HG03460 (cell line): Measurements from ENCODE around the gene OR5H2.
"Not testable (repeated sequence)": the region's sequence is repeated elsewhere in the genome, so short reads cannot be mapped to it uniquely, and the experiment has no call there.

Experiments used
- ATAC-seq: cut with Tn5 transposase; IDR thresholded peaks from one replicate; pipeline ENCODE4 v1.9.1; 2021; ENCODE audit not compliant: unreplicated experiment

The OR5H2 gene

DNA sequence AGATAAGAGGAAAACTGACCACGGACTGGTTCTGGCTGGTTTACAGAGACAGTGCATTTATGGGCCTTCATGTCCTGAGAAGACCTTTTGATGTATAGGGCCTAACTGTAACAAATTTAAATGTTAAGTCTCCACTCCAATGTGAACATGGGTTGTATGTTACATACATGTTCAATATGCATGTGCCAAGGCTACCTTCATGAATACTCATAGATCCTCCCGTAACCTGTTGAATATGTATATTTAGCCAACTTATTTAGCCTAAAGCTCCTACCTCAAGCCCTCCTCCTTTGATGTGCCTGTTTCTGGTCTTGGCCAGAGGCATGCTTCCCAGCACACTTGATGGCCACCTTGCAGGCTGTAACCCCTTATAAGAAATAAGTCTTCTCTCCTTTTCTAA lies at the start of gene OR5H2:
Gene OR5H2 (plus strand): TSS at position 301 of the 400 bp plus-strand sequence. CDS start 398 bp downstream, outside the sequence.
- ATAC-seq: no peak

DNA sequence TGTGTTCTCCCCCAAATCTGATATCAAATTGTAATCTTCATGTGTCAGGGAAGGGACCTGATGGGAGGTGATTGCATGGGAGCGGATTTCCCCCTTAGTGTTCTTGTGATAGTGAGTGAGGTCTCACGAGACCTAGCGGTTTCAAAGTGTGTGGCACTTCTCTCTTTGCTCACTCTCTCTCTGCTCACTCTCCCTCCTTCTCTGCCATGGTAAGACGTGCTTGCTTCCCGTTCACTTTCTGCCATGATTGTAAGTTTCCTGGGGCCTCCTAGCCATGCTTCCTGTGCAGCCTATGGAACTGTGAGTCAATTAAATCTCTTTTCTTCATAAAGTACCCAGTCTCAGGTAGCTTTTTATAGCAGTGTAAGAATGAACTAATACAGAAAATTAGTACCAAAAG lies 48.8 kb upstream of the OR5H2 start:
- ATAC-seq: peak; percentile 61

DNA sequence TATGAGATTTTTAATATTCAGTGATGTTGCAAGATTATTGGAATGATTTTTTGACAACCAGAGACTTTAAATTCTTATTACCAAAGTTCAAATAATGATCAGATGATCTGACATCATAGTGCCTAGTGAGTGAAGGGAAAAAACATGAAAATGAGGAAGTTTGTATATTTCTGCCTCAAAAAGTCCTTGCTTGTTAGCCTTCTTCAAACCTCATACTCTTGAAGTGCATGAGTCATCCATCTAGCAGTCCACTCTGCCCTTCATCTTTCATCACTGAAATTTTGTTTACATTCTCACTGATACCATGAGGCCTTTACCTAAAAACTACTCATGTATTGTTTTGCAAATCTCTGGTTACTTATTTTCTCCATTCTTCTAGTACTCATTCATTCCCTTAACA lies 42.2 kb upstream of the OR5H2 start:
- ATAC-seq: peak; percentile 64

DNA sequence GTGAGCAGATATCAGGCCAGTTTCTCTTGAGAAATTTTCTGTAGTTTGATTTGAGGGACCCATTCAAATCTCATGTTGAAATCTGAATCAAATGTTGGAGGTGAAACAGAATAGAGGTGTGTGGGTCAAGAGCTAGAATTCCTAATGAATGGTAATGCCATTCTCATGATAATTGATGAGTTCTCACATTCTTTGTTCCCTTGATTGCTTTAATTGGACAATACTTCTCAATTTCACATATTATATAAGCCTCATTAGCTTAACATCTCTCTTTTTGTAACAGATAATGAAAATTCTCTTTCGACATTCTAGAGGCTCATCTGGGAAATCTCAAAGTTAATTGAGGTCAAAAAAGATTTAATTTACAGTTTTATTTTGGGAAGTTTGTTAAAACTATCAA lies 40.1 kb upstream of the OR5H2 start:
- no peak for ATAC-seq

DNA sequence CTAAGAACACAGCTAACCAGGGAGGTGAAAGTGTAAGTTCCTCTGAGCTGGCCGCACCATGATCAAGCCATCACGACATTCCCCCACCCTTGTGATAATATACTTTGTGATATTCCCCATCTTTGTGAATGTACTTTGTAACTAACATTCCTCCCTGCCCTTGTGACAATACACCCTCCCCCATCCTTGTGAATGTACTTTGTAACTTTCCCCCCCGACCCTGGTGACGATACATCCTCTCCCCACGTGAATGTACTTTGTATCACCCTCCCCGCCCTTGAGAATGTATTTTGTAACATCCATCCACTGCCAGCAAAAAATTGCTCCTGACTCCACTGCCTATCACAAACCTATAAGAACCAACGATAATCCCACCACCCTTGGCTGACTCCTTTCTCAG lies 38.5 kb upstream of the OR5H2 start:
- ATAC-seq: no peak

DNA sequence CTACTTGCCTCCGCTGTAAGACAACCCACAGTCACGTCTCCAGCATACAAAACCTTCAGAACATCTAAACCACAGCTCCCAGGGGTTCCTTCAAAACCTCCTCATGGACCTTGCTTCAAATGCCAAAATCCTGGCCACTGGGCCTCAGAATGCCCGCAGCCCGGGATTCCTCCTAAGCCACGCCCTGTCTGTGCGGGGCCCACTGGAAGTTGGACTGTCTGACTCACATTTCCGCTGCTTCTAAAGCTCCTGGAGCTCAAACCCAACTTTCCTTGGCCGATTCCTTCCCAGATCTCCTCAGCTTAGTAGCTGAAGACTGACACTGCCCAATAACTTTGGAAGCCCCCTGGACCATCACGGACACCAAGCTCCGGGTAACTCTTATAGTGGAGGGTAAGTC lies 36.2 kb upstream of the OR5H2 start:
- ATAC-seq: no peak

DNA sequence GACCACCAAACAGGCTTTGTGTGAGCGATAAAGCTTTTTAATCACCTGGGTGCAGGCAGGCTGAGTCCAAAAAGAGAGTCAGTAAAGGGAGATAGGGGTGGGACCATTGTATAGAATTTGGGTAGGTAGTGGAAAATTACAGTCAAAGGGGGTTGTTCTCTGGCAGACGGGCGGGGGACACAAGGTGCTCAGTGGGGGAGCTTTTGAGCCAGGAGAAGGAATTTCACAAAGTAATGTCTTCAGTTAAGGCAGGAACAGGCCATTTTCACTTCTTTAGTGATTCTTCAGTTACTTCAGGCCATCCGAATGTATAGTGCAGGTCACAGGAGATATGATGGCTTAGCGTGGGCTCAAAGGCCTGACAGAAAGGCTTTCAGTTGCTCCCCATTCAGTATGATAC lies 26.3 kb upstream of the OR5H2 start:
- not testable (repeated sequence) for ATAC-seq

DNA sequence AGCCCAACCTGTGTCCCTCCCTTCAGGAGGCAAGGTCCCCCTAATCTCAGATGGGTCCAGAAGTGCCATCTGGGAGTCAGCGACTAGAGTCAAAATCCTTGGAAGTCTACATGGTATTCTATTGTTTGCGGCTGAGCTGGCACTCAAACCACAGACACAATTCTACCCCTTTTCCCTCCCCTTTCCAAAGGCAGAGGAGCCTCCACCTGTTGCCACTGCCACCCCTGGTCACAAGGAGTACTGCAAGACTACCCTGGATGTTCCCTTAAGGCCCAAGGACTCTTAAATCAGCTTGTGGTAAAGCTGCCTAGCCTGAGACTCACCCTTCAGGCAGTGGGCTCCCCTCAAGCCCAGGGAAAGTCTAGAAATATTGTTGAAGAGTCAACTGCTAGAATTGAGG lies 22.6 kb upstream of the OR5H2 start:
- ATAC-seq: no peak

DNA sequence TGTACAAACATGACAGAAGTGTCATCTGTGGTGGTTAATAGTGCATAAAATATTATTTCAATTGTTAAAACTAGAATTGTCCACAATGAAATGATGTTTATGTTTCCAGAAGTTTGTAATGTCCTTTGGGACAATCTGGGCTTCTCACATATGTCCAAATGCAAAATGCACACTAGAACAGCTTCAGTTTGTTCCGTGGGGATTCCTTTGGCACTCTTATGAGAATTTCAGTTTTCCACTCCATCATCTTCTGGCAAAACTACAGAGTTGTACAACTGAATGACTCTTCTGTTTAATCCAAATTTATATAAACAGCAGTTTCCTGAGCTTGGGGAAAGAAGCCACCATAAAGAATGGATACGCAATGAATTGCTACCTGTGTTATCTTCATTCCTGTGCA lies 20.3 kb upstream of the OR5H2 start:
- no peak for ATAC-seq

DNA sequence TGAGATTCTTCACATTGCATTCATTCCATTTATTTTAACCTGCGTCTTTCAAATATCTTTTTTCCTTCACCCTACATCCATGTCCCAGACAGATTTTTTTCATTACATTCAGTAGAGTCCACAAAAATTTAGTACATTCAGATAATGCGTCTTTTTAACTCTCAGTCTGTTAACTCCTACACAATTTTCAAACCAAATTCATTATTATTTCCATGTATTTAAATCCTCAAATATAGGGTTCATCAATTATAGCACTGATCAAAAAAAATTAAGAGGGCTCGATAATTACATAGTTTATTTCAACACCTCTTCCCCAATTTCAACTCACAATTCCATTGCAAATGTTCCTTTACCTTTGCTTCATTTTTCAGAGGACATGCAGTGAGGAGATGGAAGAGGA lies 18.4 kb upstream of the OR5H2 start, which contains the start of gene OR5H6:
Gene OR5H6 (plus strand): TSS at position 301 of the 400 bp plus-strand sequence. CDS start 89 bp downstream, at position 390.
- no peak for ATAC-seq

DNA sequence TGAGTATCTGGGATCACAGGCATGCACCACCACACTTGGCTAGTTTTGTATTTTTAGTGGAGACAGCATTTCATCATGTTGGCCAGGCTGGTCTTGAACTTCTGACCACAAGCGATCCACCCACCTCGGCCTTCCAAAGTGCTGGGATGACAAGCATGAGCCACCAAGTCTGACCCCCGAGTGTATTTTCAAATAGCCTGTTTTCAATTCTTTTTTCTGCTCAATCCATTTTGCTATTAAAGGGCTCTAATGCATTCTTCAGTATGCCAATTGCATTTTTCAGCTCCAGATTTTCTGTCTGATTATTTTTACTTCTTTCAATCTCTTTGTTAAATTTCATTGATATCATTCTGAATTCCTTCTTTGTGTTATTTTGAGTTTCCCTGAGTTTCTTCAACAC lies 12.5 kb upstream of the OR5H2 start:
- no peak for ATAC-seq

DNA sequence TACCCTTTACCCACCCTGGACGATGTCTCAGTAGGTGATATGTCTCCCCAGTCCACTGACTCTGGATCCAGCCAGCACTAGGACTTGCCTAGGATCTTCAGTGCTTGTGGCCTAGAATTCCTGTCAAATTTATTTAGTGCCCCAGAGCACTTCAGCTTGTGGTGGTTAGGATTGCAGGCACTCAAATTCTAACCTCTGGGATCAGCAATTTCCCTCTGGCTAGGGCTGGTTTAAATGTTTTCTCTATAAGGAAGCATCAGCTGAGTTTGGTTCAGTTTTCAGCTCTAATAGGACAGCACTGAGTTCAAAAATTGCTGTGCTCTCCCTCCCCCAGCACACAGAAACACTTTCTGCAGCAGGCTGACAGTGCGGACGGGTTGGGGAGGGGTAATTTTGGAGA lies 10.2 kb upstream of the OR5H2 start:
- ATAC-seq: no peak

DNA sequence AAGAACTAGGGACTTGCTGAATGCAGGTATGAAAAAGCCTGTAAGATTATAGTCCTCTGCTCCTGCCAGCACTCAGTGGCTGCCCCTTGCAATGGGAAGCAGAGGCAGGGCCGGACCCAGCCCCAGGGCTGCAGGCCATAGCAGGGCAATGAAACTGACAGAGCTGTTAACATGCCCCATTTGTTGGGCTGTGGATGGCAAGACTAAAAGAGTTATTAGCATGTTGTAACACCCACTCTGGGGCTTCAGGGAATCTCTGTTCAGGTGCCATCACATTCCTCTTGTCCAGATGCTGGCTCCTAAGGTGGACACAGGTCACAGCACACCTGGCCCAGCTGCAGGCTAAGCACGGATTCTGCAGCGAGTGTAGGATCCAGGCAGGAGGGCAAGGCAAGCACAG lies 7.4 kb upstream of the OR5H2 start:
- ATAC-seq: no peak

DNA sequence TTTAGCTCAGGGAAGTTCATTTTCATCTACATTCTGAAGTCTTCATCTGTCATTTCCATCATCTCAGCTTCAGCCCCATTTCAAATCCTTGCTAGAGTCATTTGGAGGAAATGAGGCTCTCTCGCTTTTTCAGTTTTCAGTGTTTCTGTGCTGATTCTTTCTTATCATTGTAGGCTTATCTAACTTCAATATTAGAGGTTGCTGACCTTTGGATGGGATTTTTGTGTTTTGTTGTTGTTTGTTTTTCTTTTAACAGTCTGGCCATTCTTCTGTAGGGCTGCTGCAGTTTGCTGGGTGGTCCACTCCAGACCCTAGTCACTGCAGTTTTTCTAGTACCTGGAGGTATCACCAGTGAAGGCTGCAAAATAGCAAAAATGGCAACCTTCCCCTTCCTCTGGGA lies 8.6 kb downstream of the OR5H2 start:
- no peak for ATAC-seq

DNA sequence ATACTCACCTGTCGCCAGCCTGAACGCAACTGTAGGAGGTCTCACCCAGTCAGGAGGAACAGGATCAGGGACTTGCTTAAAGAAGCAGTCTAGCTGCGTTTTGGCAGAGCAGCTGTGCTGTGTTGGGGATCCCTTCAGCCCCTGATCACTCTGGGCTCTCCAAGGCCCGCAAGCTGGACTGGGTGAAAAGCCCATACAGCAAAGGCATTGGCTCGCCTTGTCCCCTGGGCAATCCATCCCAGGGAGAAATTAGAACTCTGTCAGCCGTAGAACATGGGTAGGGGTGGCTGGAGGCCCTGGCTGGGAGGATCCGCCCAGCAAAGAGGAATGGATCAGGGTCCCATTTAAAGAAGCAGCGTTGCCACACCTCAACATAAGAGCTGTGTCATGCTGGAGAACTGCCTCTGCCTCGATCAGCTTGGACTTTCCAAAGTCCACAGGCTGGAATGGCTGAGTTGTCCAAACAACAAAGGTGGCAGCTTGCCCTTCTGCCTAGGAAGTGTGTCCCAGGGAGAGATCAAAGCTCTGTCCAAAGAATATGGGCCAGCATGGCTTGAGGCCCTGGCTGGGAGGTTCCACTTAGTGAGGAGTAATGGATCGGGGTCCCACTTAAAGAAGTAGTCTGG lies 9.1 kb downstream of the OR5H2 start:
- ATAC-seq: no peak

DNA sequence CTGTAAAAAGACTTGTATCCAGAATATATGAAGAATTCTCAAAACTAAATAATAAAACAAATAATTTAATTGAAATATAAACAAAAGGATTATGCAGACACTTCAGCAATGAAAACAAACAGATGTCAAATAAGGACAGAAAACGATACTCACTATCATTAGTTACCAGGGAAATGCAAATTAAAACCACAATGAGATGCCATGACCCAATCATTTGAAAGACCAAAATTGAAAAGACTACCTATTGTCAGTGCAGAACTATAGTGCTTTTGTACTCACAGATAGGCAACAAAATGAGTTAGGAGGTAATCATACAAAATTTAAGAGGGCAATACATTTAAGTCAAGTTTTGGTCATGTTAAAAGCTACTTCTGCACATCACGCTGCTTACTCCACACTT lies 39.8 kb downstream of the OR5H2 start:
- ATAC-seq: no peak

DNA sequence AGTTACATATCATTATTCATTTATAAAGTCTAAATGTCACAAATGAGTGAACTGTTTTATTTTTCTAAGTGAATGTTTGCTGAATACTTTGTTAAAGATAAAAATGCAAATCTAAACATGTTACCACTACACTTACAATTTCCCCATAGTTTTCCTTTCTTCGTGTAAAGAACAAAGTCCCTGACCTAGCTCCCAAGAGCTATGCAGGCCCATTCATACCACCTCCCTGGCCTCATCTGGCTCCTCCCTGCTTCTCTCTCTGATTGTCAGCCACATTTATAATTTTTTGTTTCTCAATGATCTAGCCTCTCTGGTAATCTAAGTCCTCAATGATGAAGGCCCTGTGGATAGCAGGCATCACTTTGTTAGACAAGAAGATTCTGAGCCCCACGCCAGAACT lies 40.4 kb downstream of the OR5H2 start:
- ATAC-seq: no peak

DNA sequence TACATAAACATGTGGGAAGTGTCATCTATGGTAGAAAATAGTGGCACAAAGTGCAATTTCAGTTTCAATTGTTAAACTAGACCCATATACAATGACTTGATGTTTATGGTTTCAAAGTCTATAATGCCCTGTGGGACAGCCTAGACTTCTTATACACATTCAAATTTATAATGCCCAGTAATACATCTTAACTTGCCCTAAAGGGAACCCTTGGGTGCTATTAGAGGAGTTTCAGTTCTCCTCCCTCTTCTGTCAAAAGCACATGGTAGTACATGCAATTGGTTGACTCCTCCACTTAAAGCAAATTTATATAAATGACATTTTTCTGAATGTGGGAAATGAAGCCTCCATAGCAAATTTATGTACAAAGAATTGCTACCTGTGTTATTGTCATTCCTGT lies 41.1 kb downstream of the OR5H2 start:
- no peak for ATAC-seq

DNA sequence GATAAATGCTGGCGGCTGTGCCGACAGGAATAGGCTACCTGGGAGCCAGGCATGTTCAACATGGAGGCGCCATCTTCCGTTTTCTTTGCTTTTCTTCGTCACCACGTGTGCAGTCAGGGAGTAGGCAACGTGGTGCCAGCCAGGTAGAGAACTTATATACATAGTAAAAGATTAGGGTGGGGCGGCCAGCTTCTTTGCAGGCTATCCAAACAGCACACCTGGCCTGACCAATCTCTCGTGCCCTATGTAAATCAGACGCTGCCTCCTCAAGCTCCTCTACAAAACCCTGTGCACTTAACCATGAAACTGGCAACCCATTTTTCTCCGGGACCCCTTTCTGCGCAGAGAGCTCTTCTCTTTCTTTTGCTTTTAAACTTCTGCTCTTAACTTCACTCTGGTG lies 42.8 kb downstream of the OR5H2 start:
- no peak for ATAC-seq

DNA sequence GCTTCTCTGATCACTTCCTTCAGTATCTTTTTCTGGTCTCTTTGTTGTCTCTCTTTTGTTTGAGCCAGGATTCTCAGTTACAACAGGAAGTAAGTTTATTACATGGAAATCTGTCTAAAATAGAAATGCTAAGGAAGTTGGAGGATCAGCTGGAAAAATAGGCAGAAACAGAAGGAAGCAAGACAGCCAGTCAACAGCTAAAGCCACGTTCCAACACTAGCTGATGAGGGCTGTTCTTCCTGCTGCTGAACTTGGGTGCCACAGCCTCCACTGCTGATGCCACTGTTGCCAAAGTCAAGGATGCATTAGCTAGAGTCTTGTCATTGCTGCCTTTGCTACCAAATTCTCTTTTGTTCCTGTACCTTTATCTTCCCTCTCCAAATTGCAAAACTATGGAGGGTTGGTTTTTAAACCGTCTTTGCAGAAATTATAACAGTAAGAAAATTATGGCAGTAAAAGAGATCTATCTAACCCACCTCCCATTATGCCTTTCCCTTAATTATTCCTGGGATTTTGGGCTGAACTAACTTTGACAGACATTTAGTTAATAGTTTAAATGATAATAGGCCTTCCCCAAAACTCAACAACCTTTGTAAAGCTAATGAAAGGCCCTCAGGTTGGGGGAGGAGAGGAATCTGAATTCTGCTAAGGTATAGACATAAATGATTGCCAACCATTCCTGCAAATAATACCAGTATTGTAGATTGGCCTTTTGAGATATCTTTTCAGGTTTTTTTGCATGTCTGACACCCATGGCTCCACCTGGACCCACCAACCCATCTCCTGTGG lies 44.0 kb downstream of the OR5H2 start:
- no peak for ATAC-seq

DNA sequence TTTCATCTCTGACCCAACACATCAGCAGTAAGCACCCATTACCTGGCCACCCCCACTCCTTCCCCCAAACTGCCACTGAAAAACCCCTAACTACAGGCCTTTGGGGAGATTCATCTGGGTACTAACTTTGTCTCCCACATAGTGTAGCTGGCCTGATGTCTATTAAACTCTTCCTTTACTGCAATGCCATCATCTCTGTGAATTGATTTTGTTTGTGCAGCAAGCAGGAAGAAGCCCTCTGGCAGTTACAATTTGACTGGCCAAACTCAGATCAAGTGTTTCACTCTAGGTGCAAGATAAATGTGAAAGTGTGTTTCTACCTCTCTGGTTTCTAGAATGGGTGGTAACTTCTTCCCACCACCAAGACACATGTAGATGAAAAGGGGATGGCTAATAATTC lies 44.6 kb downstream of the OR5H2 start:
- peak; percentile 61 for ATAC-seq

DNA sequence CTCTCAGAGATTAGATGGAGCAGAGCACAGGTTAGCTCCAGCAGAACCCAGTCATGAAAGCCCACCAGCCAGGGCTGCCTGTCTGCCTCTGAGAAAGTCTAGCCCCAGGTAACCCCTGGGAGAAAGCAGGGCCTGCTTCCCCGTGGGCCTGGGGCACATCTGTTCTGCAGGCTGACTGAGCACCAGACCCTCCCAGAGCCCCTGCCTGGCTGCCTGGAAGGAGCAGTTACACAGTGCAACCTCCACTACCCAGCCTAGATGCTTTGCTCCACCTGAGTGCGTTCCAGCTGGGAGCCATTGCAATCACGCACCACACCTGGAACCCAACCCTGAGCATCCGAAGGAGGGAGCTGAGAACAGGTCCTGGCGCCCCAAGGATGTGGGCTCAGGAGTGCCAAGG lies 46.6 kb downstream of the OR5H2 start:
- no peak for ATAC-seq
